HG03039 (cell line): ENCODE results near the gene SLC7A10.

ENCODE experiments used
- ATAC-seq: cut with Tn5 transposase; IDR thresholded peaks from one replicate; pipeline ENCODE4 v1.9.1; 2021; ENCODE audit warnings: mild to moderate bottlenecking, moderate library complexity; ENCODE audit not compliant: unreplicated experiment

The SLC7A10 gene

GRCh38 chr19:33225458-33225926 lies at the start of gene SLC7A10:
SLC7A10 (minus strand) TSS chr19:33225850; CDS start chr19:33225703, 147 bp downstream.
- no peak for ATAC-seq

- ATAC-seq: no peak
Observed at GRCh38 chr19:33274663-33275558, 49.3 kb upstream of the SLC7A10 start.

GRCh38 chr19:33273881-33274662 lies 48.4 kb upstream of the SLC7A10 start:
- no peak for ATAC-seq

- ATAC-seq: no peak
Observed at GRCh38 chr19:33273065-33273736, 47.6 kb upstream of the SLC7A10 start.

GRCh38 chr19:33271246-33272021 lies 45.8 kb upstream of the SLC7A10 start:
- ATAC-seq: no peak

GRCh38 chr19:33270769-33271168 lies 45.1 kb upstream of the SLC7A10 start:
- no peak for ATAC-seq

DNA sequence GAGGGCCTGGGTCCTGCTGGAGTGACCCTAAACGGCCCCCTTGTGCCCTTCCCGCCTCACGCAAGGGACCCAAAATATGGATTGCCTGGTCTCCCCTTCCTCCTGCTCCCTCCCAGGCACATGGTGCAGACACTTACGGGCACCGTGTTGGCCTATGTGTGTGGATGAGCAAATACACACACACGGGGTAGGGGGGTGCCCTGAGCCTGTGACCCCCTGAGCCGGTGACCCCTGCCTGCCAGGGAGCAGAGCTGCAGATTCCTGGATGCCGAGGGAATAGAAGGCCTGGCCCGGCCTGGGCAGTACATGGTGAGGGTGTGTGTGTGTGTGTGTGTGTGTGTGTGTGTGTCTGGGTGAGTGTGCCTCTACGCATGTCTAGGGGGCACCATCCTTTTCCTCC lies 43.4 kb upstream of the SLC7A10 start:
- no peak for ATAC-seq

GRCh38 chr19:33268162-33268991 lies 42.7 kb upstream of the SLC7A10 start:
- no peak for ATAC-seq

GRCh38 chr19:33267706-33268105 lies 42.1 kb upstream of the SLC7A10 start:
- ATAC-seq: no peak

- ATAC-seq: no peak
Observed at GRCh38 chr19:33266974-33267484, 41.4 kb upstream of the SLC7A10 start.

DNA sequence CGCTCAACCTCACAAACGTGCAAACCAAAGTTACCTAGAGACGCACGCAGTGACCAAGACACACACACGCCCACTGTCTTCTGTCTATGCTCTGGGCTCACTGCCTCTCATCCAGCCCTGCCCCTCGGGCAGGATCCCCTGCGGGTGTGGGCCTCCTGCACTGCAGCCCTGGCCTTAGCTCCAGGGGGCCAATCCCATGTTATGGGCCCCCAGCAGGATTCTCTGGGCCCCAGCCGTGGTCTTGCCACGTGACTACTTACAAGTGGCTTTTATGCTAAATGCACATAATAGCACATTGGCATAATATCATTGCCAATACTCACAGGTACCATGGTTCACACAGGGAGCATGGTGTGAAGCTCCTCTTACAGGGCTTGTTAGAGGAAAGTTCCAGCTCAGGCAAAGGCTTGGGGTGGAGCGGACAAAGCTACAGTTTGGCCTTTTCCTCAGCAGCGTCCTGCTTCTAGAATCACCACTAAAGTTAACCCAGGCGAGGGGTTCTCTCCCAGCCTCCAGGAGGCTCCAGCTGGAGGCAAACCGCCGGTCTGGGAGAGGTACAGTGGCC lies 39.3 kb upstream of the SLC7A10 start:
- ATAC-seq: no peak

DNA sequence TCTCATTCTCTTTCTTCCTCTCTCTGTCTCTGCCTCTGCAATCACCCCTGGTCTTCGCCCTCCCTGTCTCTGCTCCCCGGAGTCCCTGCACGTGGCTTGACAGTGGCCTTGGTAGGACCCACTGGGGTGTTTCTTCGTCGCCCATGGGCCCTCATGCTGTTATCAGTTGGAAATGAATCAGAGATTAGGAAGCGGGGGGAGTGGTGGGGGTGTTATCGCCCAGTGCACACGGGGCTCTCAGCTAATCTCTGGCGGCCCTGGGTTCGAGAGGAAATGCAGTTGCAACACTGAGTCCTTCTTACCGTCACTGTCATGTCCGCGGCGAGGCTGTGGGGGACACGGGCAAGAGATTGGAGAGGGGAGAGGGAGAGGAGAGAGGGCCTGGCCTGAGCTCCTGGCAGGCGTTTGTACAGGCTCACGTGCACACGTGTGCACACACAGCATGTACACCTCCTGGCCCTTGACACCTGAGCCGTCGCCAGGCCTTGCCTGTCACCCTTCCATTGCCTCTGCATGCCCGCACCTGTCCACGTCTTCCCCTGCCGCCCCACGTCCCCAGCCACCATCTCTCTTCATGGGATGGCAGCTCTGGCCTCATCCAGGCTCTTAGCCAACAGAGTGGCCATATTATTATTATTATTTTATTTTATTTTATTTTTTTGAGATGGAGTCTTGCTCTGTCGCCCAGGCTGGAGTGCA lies 37.8 kb upstream of the SLC7A10 start:
- no peak for ATAC-seq

DNA sequence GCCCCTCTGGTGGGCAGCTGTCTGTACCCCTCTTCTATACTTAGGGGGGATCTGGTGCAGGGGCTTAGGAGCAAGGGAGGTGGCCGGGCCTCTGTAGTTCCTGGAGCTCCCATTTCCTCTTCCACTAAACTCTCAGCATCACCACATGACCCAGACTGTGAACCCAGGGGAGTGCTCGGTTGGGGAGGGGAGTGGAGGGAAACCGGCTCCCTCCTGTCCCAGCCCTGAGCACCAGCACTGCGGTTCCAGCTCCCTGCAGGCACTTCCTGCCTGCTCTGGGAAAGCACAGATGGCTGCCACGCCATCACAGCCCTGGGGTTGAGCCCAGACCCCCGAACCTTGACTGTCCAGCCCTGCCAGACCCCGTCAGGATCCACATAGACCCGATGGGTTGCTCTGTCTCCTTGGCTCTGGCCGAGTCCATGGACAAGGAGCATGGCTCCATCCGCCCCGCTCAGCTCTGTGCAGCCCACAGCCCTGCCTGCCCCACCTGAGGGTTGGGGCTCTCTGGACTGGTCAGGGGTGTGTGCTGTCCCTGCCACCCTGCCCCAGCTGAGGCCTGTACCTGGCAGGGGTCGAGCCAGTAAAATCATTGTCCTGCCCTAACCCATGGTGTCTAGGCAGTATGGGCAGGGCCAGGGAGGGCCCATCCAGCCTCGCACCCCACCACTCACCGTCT lies 36.0 kb upstream of the SLC7A10 start:
- ATAC-seq: no peak

DNA sequence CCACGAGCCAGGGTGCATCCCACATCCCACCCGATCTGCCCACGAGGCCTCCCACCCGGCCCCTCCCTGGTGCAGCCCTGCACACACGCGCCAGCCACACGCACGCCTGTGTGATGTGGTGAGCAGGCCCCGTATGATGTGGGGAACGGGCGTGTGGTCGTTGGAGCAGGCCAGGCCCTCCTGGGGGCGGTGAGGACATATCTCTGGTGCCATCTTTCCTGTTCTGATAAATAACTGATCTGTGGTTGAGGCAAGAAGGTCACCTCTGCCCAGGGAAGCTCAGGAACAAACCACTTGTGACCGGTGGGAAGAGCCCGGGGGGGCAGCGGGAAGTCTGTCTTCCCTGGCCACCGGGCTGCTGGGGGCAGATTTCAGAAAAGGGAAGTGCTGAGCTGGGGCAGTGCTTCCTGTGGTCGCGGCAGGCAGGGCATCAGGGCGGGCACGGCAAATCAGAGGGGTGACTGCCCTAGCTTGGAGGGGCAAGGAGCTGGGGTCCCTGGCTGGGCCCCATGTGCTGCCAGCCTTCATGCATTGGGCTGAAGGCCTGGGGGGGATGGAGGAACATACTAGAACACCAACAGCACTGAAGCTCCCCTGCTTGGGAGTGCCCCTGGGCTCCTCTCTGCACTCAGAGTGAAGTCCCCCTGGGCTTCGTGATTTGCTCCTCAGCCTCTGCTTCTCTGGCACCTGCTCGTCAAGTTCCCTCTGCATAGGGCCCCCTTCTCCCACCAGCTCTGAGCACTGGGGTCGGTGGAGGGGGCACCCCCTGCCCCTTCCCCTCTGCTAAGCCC lies 35.2 kb upstream of the SLC7A10 start:
- ATAC-seq: no peak

GRCh38 chr19:33259539-33259938 lies 33.9 kb upstream of the SLC7A10 start:
- no peak for ATAC-seq

DNA sequence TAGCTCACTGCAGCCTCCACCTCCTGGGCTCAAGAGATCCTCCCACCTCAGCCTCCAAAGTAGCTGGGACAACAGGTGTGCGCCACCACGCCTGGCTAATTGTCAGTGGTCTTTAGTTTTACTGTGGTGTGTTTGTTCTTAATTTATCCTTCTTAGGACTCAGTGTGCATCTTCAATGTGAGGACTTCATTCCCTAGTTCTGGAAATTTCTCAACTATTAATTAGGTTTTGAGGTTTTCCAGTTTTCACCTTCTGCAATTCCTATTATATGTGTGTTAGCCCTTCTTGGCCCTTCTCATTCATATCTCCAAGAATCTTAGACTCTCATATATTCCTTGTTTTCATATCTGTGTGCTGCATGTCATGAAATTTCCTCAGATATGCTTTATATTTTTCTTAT lies 32.2 kb upstream of the SLC7A10 start:
- ATAC-seq: no peak

DNA sequence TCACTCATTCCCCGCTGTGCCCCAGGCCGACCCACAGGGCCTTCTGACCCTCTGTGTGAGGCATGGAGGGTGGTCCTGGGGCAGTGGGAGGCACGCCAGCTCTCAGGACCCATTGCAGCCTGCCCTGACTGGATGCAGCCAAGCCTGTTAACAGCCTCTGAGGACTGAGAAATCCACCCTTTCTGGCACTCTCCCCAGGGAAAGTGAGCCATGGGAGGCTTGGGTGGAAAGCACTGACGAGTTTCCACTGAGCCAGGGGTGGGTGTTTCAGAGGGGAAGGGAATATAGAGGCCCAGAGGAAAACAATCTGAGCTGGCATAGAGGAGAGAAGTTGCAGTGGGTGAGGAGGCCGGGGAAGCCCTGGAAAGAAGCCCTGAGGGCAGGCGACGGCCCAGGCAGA lies 30.6 kb upstream of the SLC7A10 start:
- ATAC-seq: no peak
